HG03521 (cell line): ENCODE data around the gene BCAR3.

Experiments
- ATAC-seq: cut with Tn5 transposase; IDR thresholded peaks from one replicate; pipeline ENCODE4 v1.9.1; 2021; ENCODE audit warnings: mild to moderate bottlenecking, moderate library complexity; ENCODE audit not compliant: unreplicated experiment

BCAR3 gene

DNA sequence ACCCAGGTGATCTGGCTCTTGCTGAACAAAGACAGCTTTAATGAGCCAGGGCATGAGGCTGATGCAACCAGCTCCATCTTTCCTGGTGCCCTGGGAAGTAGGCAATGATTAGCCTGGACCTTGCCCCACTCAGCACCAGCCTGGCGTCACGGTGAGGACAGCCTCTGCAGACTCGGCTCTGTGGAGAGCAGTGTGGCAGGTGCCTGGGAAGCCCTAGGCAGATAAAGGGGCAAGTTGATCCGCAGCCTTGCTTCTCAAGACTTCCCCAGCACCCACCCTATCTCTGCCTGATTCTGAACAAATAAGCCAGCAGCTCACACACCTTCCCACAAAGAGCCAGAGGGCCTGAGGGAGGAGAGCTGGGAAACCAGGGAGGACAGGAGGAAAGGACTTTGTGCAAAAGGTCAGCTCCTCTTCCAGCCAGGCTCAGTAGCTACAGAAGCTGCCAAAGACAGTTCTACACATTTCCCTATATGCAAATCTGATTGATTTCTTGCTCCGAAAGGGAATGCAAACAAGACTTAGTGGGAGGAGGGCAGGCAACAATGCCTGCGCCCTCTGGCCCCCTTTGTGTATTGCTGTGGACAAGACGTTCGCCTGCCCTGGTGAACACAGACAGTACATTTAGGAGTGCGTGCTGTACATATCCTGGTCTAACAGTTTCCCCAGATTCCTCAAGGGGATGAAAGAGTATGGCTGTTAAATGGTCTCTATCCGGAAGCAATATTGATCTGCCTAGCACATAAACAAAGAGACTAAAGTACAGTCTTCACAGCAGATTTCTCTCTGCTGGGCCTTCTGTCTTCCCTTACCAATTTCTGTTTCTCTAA is 63.8 kb downstream of the BCAR3 start:
- no peak for ATAC-seq

DNA sequence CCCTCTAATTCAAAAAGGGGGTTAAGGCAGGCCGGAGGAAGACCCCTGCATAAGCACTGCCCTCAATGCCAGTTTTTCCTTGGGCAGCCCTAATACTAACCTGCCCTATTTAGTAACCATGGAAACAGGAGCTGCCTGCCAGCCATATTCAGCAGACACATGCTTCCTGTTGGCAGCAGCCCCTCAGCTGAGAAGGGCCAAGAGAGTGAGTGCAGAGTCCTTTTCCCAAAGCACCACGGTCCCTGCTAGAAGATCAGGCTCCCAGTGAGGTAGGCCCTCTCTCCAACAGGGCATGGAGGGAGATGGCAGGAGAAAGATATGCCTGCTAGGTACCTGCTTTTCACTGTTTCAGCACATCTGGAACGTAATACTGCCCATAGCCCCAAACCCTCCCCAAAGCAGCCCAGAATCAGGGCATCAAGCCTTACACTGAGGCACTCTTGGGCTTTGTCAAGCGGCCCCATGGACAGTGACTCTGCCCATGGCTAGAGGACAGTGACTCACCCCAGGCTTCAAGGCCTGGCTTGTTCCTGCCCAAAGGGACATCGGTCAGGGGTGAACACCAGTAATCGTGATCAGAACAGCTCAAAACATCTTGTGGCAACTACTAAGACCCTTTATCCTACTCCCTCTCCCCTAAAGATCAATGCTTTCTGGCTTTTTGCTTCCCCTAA is 64.5 kb downstream of the BCAR3 start:
- ATAC-seq, result no peak

DNA sequence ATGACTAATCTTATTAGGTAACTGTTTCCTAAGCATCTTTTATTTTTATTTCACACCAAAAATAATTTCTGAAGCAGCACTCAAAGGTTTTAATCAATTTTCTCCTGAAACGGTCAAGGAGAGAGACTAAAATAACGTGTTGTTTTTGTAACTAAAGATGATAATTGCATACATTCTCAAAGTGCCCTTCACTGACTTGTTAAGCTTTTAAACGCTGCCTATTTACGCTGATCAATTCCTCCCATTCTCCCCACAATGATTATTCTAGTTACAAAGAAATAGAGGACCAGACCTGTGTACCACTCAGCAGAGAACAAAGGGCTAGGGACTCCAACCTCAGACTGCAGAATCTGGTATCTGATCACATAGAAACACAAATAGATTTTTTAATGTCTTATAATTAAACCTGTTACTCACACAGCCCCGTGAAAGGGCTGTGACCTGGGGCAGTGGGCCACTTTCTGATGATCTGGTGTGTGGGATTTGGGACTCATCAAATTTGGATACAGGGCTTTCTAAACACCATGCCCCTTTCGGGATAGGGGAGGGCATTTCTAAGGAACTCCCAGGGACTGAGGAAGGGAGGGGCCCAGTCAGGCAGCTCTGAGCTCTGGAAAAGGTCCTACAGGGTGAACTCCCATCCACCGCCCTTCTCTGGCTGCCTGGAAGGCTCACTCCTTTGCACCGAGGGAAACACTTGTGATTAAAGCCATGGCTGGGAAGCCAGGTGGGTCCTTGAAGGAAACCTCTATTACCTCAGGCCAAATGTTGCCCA is 65.2 kb downstream of the BCAR3 start:
- ATAC-seq, result no peak

DNA sequence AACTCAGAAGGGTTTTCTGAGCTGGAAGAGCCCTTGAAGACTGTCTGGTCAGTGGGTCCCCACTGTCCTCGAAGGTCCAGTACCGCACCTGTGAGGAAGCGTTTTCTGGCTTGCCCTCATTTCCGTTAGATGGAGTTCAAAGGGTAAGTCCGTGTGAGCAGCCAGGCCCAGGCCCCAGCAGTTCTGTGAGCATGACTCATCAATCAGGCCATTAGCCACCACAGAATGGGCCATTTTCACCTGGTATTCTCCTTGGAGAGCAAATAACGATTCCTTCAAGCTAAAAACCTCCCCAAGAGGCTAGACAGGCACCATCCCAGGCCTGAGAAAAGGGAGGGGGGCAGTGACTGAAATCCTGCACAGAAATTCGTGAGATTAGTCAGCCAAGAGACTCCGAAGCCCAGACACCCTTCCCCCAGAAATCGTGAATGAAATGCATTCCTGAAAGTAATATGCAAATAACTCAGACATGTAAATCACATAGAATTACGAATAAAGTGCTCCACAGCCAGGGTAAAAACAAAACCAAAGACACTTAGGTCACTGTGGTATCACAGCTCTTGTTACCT is 66.0 kb downstream of the BCAR3 start:
- peak; percentile 74 for ATAC-seq

DNA sequence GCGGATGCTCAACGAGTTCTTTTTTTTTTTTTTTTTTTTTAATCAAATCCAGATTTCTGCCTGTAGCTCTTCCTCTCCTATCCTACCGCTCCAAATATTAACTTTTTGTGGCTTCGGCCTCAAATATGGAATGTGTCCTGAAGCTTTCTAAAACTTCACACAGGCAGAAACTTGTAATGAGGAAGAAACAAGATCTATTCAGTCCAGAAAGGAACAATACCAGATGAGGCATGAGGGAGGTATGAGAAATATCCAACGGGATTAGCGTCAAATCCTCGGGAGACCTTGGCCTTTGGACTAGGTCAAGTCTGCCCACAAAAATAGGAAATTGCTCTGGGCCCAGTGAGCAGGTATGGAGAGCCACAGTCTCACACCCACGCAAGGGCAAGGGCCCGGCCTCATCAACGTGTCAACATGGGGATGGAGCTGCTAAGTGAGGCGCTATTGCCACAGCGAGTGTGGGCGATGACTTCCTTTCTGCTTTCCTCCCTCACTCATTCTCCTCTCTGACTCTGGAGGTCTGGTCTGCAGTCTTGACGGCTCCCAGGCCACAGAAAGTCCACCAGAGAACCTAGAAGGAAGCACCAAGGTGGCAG is 66.6 kb downstream of the BCAR3 start:
- ATAC-seq, result peak; percentile 40

DNA sequence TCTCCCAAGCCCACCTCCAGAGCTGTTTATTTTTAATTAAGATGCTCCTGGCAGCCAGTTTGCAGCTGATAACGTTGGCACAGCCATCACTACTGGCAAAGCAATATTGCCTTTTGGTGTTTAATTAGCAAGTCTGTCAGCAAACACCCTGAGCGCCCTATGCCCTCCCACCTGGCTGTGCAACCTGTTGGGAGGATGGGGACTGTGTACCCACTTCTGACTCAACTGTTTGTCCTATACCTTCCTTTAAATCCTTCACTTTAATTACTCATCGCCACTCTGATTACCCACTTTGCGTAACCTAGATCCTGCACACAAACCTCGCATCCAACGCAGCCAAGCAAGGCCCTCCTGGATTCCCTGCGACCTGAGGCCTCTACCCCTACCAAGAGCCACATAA is 67.1 kb downstream of the BCAR3 start:
- ATAC-seq, result no peak

DNA sequence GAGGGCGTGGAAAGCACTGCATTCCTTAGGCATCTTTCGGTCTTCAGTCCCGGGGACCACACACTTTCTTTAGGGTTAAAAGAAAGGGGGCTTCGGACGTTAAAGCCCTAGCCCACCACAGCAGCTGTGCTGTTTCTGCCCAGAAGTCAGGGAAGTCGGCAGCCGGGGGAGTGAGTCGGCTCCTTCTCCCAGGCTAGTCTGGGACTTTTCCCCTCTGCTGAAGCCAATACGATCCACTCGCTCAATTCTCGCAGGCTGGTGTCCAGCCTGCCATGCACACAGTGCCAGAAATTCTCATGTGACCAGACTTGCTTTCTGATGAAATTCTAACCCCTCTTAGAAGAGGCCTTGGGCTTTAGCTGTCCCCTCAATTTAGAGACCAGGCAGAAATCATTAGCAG is 67.7 kb downstream of the BCAR3 start:
- ATAC-seq, result no peak

DNA sequence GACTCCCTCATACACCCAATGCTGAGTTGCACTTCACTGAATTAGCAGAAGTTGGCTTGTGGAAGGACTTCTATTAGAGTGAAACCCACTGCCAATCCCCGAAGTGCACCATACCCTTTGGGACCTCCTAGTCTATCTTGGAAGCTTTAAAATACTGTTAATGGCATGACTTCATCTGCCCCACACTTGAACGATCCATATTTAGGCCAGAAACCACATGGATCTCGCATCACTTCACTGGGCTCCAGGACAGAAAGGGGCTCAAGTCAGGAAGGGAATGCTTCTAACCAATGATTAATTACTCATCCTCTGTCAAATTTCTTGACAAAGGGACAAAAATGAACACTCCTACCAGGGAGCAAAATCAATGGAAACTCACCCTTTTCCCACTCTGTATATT is 69.1 kb downstream of the BCAR3 start:
- no peak for ATAC-seq

DNA sequence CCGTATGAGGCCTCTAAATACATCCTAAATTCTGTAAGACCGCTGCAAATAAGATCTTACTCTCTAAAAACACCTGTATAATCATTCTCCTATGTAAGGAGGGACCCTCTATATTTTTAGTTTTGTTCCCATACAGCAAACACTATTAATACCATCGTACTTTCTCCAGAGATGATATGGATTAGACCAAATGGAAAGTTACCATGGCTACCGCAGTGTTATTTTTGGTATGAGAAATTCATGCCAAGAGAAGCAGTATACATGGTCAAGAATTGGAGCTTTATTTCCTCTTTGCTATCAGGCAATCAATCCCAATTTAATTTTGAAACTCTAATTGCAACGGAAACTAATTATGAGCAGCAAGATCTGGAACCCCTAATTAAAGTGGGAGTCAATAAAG is 70.0 kb downstream of the BCAR3 start:
- ATAC-seq, result no peak

DNA sequence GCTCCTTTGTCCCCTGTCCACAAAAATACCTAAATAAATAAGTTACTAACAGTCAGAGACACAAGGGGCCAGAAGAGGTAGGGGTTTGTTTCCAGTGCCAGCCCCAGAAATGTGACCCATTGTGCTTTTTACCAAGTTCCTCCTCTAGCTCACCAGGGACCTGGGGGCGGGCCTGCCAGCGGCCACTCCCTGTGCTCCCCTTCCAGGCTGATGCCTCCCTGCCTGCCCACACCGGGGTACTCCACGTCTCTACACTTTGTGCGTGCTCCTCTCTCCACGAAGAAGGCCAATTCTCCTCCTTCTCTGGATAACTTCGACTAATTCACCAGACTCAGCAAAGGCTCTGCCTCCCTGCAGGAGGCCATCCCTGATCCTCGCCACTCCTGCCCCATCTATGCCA is 72.1 kb downstream of the BCAR3 start:
- no peak for ATAC-seq

DNA sequence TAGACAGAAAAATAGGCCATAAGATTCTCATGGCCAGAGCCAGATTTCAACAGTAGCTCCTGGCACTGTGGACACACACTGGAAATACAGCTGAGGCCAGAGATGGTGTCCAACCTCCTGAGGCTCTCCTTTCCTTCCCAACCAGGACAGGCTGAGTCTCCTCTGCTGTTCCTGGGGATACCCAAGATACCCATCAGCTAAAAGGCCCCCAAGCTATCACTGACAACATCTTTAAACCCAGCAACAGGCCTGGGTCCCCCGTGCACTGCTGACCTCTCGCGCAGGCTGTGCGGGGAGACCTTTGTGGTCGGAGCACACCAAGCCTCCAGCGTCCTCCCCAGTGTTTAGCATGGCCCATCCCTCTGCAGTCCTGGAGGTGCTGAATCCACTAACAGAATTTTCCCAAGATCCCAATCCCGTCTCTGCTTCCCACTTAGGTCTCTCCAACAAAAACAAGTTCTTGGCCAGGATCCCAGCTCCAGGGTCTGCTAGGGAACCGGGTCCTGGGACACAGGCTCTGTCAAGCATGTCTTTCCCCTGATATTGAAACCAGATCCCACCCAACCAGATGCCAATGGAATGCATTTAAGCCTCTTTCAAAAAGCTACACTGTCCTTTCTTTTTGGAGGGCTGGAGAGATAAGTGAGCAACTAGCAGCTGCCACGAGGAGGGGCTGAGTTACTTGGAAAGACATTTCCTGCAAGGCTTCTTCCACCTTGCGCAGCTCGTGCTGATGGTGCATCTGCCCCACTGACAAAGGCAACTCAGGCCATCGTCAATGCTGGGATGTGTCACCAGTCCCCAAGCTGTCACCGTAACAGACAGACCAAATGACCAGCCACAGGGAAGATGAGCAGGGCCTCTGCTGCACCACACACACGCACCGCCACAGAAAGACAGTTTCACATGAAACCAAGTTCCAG is 73.2 kb downstream of the BCAR3 start:
- peak; percentile 8 for ATAC-seq

DNA sequence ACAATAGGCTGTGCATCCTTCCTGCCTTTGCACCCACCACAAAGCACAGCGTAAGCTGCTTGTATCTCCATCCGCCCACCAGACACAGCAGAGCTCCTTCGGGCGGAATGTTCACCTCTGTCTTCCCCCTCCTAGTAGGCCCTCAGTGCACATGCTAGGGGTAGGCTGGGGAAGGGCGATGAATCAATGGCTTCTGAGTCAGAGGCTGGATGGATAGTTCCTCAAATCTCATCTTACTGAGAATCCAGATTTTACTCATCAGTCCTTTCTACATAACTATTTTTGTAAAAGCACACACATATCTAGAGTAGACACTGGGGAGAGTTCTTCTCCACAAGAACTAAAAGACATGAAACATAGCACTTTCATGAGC is 73.8 kb downstream of the BCAR3 start:
- ATAC-seq, result peak; percentile 90

DNA sequence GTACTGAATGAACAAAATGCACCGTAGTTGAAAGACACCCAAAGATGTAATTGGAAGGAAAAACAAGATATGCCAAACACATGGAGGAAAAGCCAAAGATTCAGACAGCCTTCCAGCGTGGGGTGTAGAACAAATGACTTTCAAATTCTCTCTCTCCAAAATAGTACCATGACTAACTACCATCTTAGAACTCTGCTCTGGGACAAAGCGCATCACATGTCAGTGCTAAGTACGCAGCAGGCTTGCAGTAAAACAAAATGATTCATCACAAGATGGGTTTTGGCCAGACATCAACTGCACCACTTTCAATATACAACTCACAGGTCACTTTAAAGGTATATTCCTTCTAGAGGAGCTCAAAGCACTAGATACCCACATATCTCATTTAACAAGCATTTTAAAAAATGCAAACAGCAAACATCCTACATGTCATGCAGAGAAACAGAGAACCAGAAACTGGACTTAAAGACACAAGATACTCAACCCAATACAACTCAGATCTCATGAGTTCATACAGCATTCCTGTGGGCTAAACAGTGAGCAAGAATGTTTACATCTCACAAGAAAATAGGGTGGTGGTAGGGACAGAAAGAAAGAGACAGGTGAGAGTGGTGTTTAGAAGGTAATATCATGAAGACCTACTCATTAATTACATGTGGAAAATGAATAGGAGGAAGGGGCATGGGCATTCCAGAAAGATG is 75.7 kb downstream of the BCAR3 start:
- ATAC-seq, result no peak

DNA sequence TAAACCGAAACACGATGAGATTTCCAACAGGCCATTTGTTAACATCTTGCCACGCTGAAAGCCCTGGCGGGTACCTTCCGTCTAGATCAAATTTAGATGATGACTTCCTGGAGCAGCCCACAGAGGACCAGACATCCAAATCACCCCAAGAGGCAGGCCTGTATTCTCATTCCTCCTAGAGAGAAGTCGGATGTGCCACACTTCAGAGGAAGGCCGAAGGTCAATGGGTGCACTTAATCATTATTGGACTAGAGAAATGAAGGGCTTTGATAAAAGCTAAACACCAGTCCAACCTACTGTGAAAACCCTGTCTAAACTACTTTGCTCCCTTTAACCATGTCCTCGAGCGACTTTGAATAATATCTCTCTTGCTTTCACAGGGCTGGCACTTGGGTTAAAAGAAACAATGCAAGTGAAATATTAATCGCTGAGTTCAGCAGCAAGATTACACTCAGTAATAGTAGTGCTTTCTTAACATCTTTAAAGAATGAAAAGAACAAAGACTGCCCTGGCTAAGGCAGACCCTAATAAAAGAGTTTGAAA is 76.5 kb downstream of the BCAR3 start:
- ATAC-seq, result no peak

DNA sequence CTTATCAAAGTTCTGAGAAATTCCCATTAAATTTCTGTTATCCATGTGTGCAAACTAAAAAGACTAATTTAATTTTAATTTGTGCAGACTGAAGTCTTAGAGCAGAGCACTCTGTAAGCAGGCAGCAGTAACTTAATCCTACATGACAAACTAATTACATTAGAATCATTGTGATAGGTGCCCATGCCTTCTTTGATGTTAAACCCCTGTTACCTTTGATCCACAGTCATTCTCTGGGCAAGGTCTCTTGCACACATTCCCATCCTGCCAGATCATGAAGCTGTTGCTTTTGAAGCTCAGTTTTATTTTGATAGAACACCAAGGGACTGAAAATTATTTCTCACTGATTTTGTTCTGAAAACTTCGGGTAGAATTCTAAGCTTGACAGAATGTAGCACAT is 77.2 kb downstream of the BCAR3 start:
- ATAC-seq, result no peak

DNA sequence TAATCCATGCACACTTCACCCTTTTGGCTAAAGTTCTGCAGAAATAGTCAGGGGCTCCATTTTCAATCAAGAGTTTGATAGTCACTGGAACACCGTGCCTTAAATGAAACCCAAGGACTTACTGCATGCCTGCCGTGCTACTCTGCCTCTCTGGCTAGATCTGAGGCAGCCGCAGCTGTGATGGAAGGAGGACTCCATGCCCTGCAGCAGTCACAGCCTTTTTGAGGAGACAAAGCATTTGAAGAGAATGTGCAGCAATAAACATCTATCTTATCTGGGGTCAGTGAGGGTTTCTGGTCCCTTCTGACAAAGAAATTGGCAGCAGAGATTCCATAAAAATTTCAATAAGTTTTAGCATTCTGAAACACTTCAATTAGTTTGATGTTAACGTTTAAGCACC is 78.0 kb downstream of the BCAR3 start:
- no peak for ATAC-seq

DNA sequence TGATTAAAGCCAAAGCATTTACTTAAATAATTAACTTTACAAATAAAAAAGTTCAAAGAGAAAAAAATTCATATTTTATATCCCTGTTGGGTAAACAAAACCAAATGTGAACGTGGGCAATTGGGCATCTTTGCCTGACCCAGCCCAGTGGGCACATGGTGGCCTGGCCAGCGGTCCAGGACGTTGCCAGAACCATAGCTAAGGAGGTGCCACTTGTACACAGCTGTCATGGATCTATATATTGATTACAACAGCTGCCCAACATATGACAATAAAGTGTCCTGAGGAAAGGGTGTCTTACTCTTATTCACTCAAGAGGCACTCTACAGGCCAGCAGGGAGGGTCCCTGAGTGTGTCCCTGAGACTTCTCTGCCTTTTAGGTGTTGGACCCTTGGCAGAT is 78.5 kb downstream of the BCAR3 start:
- ATAC-seq, result no peak

DNA sequence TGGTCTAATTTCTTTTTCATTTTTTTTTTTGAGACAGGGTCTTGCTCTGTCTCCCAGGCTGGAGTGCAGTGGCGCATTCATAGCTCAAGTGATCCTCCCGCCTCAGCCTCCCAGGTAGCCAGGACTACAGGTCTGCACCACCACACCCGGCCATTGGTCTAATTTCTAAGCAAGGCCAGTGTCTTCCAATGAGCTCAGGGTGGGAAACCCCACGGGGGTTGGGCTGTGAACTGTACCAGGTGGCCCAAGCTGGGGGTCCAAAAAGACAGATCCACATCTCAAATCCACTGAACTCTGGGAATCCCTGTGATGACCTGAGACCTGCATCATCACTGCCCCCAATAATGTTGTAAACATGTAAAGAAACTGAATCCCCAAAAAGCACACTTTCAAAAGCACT is 79.5 kb downstream of the BCAR3 start:
- no peak for ATAC-seq

DNA sequence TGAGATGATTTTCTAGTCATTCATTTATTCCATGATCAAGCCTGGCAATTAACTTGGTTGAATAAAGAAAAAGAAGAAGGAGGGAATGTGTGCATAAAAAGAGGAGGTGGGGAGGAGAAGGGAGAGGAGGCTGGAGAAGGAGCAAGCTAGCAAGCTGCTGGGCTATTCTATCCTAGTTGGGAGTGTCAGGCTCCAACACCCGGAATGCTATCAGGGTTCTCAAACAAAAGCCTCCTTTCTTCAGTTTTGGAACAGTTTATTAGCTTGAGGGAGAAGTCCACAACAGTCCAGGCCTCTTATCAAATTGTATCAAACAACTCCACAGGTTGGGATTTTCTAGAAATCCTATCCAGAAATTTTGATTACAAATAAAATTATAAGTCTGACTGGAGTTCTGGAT is 80.0 kb downstream of the BCAR3 start:
- ATAC-seq, result no peak
